GM12878 (cell line): ENCODE data around the gene RHBG. TPM values are rescaled to one million over a fixed set of nuclear protein-coding genes. Genes with fewer than 3 reads are reported as not detected.

Source experiments
- ATAC-seq: fragments of 200-7000 bp; cut with Tn5 transposase; 3 replicates; pipeline ENCODE4 v1.9.1; 2020; ENCODE audit warnings: mild to moderate bottlenecking, moderate library complexity
- BruUV-seq: library from RNA; stranded (reverse); fragments of 400-500 nt; replicated peaks from 2 replicates; lab custom pipeline; 2021; lab: Mats Ljungman, UMichigan
- CTCF ChIA-PET: fragments of 300-600 bp; sonication (Branson Sonifier 250); formaldehyde crosslinking; extraction: SDS; loops from one replicate; lab custom pipeline; 2021; ENCODE audit warnings: inconsistent platforms; lab: Yijun Ruan, JAX
- POLR2A ChIA-PET: fragments of 350-600 bp; formaldehyde crosslinking; extraction: SDS; loops from one replicate; lab custom pipeline; 2021; ENCODE audit warnings: inconsistent platforms; lab: Charles Lee
- RAD21 ChIA-PET: fragments of 300-600 bp; sonication (Branson Sonifier 250); formaldehyde crosslinking; loops from one replicate; lab custom pipeline; 2023; ENCODE audit warnings: antibody characterized with exemption; ENCODE audit not compliant: unreplicated experiment; lab: Charles Lee
- SMC1A ChIA-PET: fragments of 300-600 bp; sonication (Branson Sonifier 250); formaldehyde crosslinking; loops from one replicate; lab custom pipeline; 2023; ENCODE audit not compliant: unreplicated experiment, uncharacterized antibody; lab: Charles Lee
- DNase-seq: peaks from one replicate; pipeline ENCODE4 v3.0.0-alpha.2; 2011; ENCODE audit warnings: low read depth, low spot score
- FAIRE-seq: peaks from 3 replicates; lab custom pipeline; 2011; peaks lifted over from hg19 to GRCh38; lab: Jason Lieb, UNC
- H2AFZ ChIP-seq: 2 replicates; pipeline ENCODE4 v1.6.0; 2011; ENCODE audit warnings: low read depth, low read length, control low read depth; ENCODE audit not compliant: control insufficient read depth
- H3K27ac ChIP-seq: 2 replicates; pipeline ENCODE4 v1.5.1; 2011; ENCODE audit warnings: control low read depth; ENCODE audit not compliant: control insufficient read depth, insufficient read depth
- H3K27me3 ChIP-seq, 2 experiments: replicated peaks in 1 of 2; 2 replicates each; pipeline versions ENCODE4 v1.6.0 to v1.6.1; 2011; ENCODE audit warnings: low read length in 1 of 2; ENCODE audit not compliant: control insufficient read depth in 2 of 2, insufficient read depth in 2 of 2
- H3K36me3 ChIP-seq, 2 experiments: 2 replicates each; pipeline ENCODE4 v1.5.1; 2011; ENCODE audit warnings: low read length in 1 of 2; ENCODE audit not compliant: control insufficient read depth in 2 of 2, insufficient read depth in 2 of 2
- H3K4me1 ChIP-seq: 2 replicates; pipeline ENCODE4 v1.6.1; 2011; ENCODE audit warnings: mild to moderate bottlenecking, low read length, moderate library complexity, mixed read lengths; ENCODE audit not compliant: control insufficient read depth, insufficient read depth
- H3K4me2 ChIP-seq: 2 replicates; pipeline ENCODE4 v1.6.0; 2011; ENCODE audit warnings: control low read depth; ENCODE audit not compliant: control insufficient read depth, insufficient read depth
- H3K4me3 ChIP-seq: fragments of 200-600 bp; sonication (generic); 2 replicates; pipeline ENCODE4 v1.5.1; 2016
- H3K79me2 ChIP-seq: 2 replicates; pipeline ENCODE4 v1.6.0; 2011; ENCODE audit warnings: low read length; ENCODE audit not compliant: control insufficient read depth, insufficient read depth
- H3K9ac ChIP-seq: 2 replicates; pipeline ENCODE4 v1.8.0; 2011; ENCODE audit warnings: low read length, control low read depth, mixed read lengths; ENCODE audit not compliant: control insufficient read depth, insufficient read depth
- H3K9me3 ChIP-seq: replicated peaks from 3 replicates; pipeline ENCODE4 v1.5.1; 2011; ENCODE audit warnings: mild to moderate bottlenecking, low read length; ENCODE audit not compliant: control insufficient read depth, insufficient read depth
- H4K20me1 ChIP-seq: 2 replicates; pipeline ENCODE4 v1.6.0; 2011; ENCODE audit not compliant: control insufficient read depth, insufficient read depth
- BCL11A ChIP-seq: IDR thresholded peaks from 2 replicates; pipeline ENCODE4 v1.6.1; 2011; ENCODE audit warnings: low read depth, low read length
- CHD2 ChIP-seq: IDR thresholded peaks from 2 replicates; pipeline ENCODE4 v1.6.1; 2011; ENCODE audit warnings: low read depth, low read length, improper control_type of control experiment, borderline replicate concordance
- CHD4 ChIP-seq: fragments of 200-600 bp; sonication (generic); IDR thresholded peaks from 2 replicates; pipeline ENCODE4 v1.6.1; 2016; ENCODE audit warnings: mild to moderate bottlenecking
- FOXM1 ChIP-seq: IDR thresholded peaks from 2 replicates; pipeline ENCODE4 v1.6.1; 2012; ENCODE audit warnings: low read depth, mild to moderate bottlenecking, inconsistent platforms, low read length, moderate library complexity
- GATAD2B ChIP-seq: fragments of 450-650 bp; conservative IDR thresholded peaks from 2 replicates; pipeline ENCODE4 v1.6.1; 2017; ENCODE audit warnings: low read depth, mild to moderate bottlenecking, moderate library complexity
- HDAC6 ChIP-seq: fragments of 200-600 bp; sonication (generic); IDR thresholded peaks from one replicate; pipeline ENCODE4 v1.8.0; 2017; ENCODE audit warnings: antibody characterized with exemption; ENCODE audit not compliant: unreplicated experiment
- IKZF2 ChIP-seq, 2 experiments: fragments of 450-650 bp; IDR thresholded peaks; 2 replicates each; pipeline ENCODE4 v1.6.1; 2017; ENCODE audit warnings: mild to moderate bottlenecking in 2 of 2, moderate library complexity in 2 of 2
- LARP7 ChIP-seq: fragments of 450-650 bp; IDR thresholded peaks from 2 replicates; pipeline ENCODE4 v1.6.1; 2017; ENCODE audit warnings: mild to moderate bottlenecking
- MEF2B ChIP-seq: fragments of 450-650 bp; IDR thresholded peaks from 2 replicates; pipeline ENCODE4 v1.6.1; 2018; ENCODE audit warnings: mild to moderate bottlenecking, moderate library complexity; ENCODE audit not compliant: partially characterized antibody, poor library complexity, severe bottlenecking
- MTA2 ChIP-seq: fragments of 450-650 bp; IDR thresholded peaks from 2 replicates; pipeline ENCODE4 v1.6.1; 2016; ENCODE audit warnings: low read depth, mild to moderate bottlenecking, moderate library complexity
- NFIC ChIP-seq: IDR thresholded peaks from 2 replicates; pipeline ENCODE4 v1.6.1; 2012; ENCODE audit warnings: low read depth, mild to moderate bottlenecking, inconsistent platforms, low read length, moderate library complexity
- RBBP5 ChIP-seq: fragments of 200-600 bp; sonication (generic); conservative IDR thresholded peaks from 2 replicates; pipeline ENCODE4 v1.6.1; 2016
- RELA ChIP-seq: fragments of 450-650 bp; IDR thresholded peaks from 2 replicates; pipeline ENCODE4 v1.8.0; 2014; ENCODE audit warnings: borderline replicate concordance; ENCODE audit not compliant: partially characterized antibody
- SUZ12 ChIP-seq: fragments of 200-600 bp; sonication (generic); IDR thresholded peaks from one replicate; pipeline ENCODE4 v1.6.1; 2018; ENCODE audit warnings: antibody characterized with exemption, mild to moderate bottlenecking; ENCODE audit not compliant: unreplicated experiment
- TBL1XR1 ChIP-seq: IDR thresholded peaks from 2 replicates; pipeline ENCODE4 v1.6.1; 2012; ENCODE audit warnings: low read depth, low read length, improper control_type of control experiment
- ZBED1 ChIP-seq: IDR thresholded peaks from 2 replicates; pipeline ENCODE4 v1.6.1; 2016; ENCODE audit warnings: borderline replicate concordance
- WGBS: methylation state at CpG from one replicate; pipeline ENCODE4 v1.1.6; 2016; ENCODE audit warnings: low lambda C conversion rate; ENCODE audit not compliant: insufficient replicate concordance, insufficient coverage; ENCODE audit errors: missing lambda C conversion rate; 5-methylcytosine and 5-hydroxymethylcytosine counted together
- in situ Hi-C: fragments of 300-500 bp; cut with MboI; formaldehyde crosslinking; loops from 9 replicates; pipeline ENCODE4 v1.14.3; 2018; ENCODE audit warnings: mixed read lengths
- intact Hi-C: fragments of 100-400 bp; cut with micrococcal nuclease; formaldehyde crosslinking; loops from one replicate; pipeline ENCODE4 v1.14.2; 2022; ENCODE audit not compliant: unreplicated experiment
- polyA plus RNA-seq, 11 experiments: library from polyadenylated mRNA; depleted of rRNA in 4 of 11; unstranded in 6 of 11; stranded (reverse) in 5 of 11; fragments of >200 nt; fragmentation: Nextera tagmentation in 4 of 11; fragmentation: Illumina TruSeq in 1 of 11; extraction: Ambion mirVana in 4 of 11; extraction: Trizol in 1 of 11; gene quantifications; 1 replicate in 1 of 11; 2 replicates in 10 of 11; pipeline versions ENCODE4 v1.2.1 to v1.2.3, GENCODE V29; 2011 to 2016; ENCODE audit warnings: inconsistent platforms in 2 of 11, missing spikeins in 2 of 11, low read depth in 1 of 11
- total RNA-seq, 4 experiments: library from RNA; depleted of rRNA in 3 of 4; stranded (reverse); fragments of >200 nt in 3 of 4; fragmentation: Illumina TruSeq in 1 of 4; extraction: Trizol in 1 of 4; gene quantifications; 2 replicates each; pipeline versions ENCODE4 v1.2.1 to v1.2.3, GENCODE V29; 2013 to 2021
- TF ChIP-seq, protein P1 (sequence below): IDR thresholded peaks from 2 replicates; pipeline ENCODE4 v1.6.1; 2011; ENCODE audit warnings: low read depth, mild to moderate bottlenecking, low read length, moderate library complexity, borderline replicate concordance; ENCODE audit errors: extremely low read depth
- TF ChIP-seq, protein P2 (sequence below): fragments of 450-650 bp; formaldehyde crosslinking; IDR thresholded peaks from 2 replicates; pipeline ENCODE4 v1.4.0; 2020; ENCODE audit warnings: mild to moderate bottlenecking, moderate library complexity
- TF ChIP-seq, protein P3 (sequence below): fragments of 450-650 bp; IDR thresholded peaks from 2 replicates; pipeline ENCODE4 v1.6.1; 2017; ENCODE audit warnings: antibody characterized with exemption, mild to moderate bottlenecking, moderate library complexity

Gene RHBG
- total and polyA plus RNA-seq, 10 of the 15 experiments (the other 5 are each of a cell fraction or from before 2014, with no cell fraction given) = not detected

DNA sequence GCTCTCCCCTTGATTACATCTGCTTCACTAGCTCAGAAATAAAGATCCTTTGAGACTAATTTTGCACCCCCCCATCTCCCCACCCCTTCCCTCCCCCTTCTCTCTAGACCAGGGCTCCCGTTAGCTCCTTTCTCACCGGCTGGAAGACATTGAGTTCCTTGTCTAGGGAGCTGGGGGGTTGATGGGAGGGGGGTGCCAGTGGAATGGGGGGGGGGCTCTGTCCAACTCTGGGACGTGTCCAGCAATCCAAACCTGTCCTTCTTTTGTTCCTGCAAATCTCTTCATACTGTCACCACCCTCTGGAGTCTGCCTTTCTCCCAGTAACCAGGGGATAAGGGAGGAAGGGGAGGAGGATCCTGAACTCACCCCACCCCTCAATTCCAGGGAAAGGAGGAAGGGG is 61.9 kb downstream of the RHBG start:
- no TSS peak for BruUV-seq
- Histone ChIP-seq H3K9ac (no peak overlapping the region), H2AFZ (no peak overlapping the region), H3K79me2 (no peaks in the 10 kb centered on the region), H3K4me1 (no peaks in the 10 kb centered on the region; the same call in 1 of the 2 replicates), H3K4me3 (no peak overlapping the region), H3K36me3 (no peaks in the 10 kb centered on the region), H4K20me1 (no peaks in the 10 kb centered on the region; the same call in 1 of the 2 replicates), H3K27ac (no peak overlapping the region), H3K4me2 (no peak overlapping the region), H3K27me3 (peaks cover 21 to 36% of the 10 kb centered on the region in 2 experiments), H3K9me3 (no peaks in the 10 kb centered on the region)
- TF ChIP-seq MEF2B (no peak), MTA2 (no peak), TBL1XR1 (no peak), RELA (no peak), BCL11A (no peak), RBBP5 (no peak), CHD2 (no peak), GATAD2B (no peak), ZBED1 (no peak), FOXM1 (no peak), HDAC6 (no peak), SUZ12 (no peak), IKZF2 (IDR thresholded peaks at IDR 0.05) (no peak), NFIC (no peak), LARP7 (no peak), CHD4 (no peak)
- TF ChIP-seq, protein P1, sequence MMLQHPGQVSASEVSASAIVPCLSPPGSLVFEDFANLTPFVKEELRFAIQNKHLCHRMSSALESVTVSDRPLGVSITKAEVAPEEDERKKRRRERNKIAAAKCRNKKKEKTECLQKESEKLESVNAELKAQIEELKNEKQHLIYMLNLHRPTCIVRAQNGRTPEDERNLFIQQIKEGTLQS = no peak
- TF ChIP-seq, protein P2, sequence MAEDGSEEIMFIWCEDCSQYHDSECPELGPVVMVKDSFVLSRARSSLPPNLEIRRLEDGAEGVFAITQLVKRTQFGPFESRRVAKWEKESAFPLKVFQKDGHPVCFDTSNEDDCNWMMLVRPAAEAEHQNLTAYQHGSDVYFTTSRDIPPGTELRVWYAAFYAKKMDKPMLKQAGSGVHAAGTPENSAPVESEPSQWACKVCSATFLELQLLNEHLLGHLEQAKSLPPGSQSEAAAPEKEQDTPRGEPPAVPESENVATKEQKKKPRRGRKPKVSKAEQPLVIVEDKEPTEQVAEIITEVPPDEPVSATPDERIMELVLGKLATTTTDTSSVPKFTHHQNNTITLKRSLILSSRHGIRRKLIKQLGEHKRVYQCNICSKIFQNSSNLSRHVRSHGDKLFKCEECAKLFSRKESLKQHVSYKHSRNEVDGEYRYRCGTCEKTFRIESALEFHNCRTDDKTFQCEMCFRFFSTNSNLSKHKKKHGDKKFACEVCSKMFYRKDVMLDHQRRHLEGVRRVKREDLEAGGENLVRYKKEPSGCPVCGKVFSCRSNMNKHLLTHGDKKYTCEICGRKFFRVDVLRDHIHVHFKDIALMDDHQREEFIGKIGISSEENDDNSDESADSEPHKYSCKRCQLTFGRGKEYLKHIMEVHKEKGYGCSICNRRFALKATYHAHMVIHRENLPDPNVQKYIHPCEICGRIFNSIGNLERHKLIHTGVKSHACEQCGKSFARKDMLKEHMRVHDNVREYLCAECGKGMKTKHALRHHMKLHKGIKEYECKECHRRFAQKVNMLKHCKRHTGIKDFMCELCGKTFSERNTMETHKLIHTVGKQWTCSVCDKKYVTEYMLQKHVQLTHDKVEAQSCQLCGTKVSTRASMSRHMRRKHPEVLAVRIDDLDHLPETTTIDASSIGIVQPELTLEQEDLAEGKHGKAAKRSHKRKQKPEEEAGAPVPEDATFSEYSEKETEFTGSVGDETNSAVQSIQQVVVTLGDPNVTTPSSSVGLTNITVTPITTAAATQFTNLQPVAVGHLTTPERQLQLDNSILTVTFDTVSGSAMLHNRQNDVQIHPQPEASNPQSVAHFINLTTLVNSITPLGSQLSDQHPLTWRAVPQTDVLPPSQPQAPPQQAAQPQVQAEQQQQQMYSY (CRISPR knock-in tag) = no peak
- TF ChIP-seq, protein P3, sequence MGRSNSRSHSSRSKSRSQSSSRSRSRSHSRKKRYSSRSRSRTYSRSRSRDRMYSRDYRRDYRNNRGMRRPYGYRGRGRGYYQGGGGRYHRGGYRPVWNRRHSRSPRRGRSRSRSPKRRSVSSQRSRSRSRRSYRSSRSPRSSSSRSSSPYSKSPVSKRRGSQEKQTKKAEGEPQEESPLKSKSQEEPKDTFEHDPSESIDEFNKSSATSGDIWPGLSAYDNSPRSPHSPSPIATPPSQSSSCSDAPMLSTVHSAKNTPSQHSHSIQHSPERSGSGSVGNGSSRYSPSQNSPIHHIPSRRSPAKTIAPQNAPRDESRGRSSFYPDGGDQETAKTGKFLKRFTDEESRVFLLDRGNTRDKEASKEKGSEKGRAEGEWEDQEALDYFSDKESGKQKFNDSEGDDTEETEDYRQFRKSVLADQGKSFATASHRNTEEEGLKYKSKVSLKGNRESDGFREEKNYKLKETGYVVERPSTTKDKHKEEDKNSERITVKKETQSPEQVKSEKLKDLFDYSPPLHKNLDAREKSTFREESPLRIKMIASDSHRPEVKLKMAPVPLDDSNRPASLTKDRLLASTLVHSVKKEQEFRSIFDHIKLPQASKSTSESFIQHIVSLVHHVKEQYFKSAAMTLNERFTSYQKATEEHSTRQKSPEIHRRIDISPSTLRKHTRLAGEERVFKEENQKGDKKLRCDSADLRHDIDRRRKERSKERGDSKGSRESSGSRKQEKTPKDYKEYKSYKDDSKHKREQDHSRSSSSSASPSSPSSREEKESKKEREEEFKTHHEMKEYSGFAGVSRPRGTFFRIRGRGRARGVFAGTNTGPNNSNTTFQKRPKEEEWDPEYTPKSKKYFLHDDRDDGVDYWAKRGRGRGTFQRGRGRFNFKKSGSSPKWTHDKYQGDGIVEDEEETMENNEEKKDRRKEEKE = no peak
- in situ Hi-C loops (no loop called here), intact Hi-C loops (no loop called here)
- ChIA-PET POLR2A (interaction anchor here (0.6 kb wide), 1 partner anchor 33 kb away, joined by 3 read pairs; no protein-coding TSS in a partner anchor), CTCF (interaction anchor here (1.6 to 2.9 kb wide), 2 partner anchors 11 to 45 kb away, joined by 7 to 13 read pairs; no protein-coding TSS in a partner anchor), RAD21 (interaction anchor here (1.9 kb wide), 1 partner anchor 11 kb away, joined by 9 read pairs; no protein-coding TSS in a partner anchor), SMC1A (interaction anchor here (0.8 to 2.5 kb wide), 3 partner anchors 11 to 45 kb away, joined by 3 to 11 read pairs (median 3); no protein-coding TSS in a partner anchor)
- DNase-seq (no peak), FAIRE-seq (no peak), ATAC-seq (no peak)
- WGBS = 0% methylated on average over 1 of the region's 3 CpGs
